ENCODE results near the gene SEC61A2. TPM values are rescaled to one million over a fixed set of nuclear protein-coding genes. Genes with fewer than 3 reads are reported as not detected.

The SEC61A2 gene
- total RNA-seq, 1 donor from 2014 or later = 6.7 TPM

- no peak overlapping the region for H3K4me3 ChIP-seq (ENCODE audit: low read depth, low read length)
- TF ChIP-seq CTCF (conservative IDR thresholded peaks at IDR 0.05; ENCODE audit: low read depth, low read length) = no peak
- DNase-seq (ENCODE audit: low read depth) = no peak
Measured at GRCh38 chr10:12098966-12099365, 30.5 kb upstream of the SEC61A2 start.

- DNase-seq (ENCODE audit: low read depth) = no peak
- no peak overlapping the region for H3K4me3 ChIP-seq (ENCODE audit: low read depth, low read length)
- TF ChIP-seq CTCF (conservative IDR thresholded peaks at IDR 0.05; ENCODE audit: low read depth, low read length) = no peak
Measured at GRCh38 chr10:12103802-12104201, 25.7 kb upstream of the SEC61A2 start.

- H3K4me3 ChIP-seq (ENCODE audit: low read depth, low read length) = no peak overlapping the region
- no peak for TF ChIP-seq CTCF (conservative IDR thresholded peaks at IDR 0.05; ENCODE audit: low read depth, low read length)
- no peak for DNase-seq (ENCODE audit: low read depth)
Measured at GRCh38 chr10:12107781-12108180, 21.7 kb upstream of the SEC61A2 start.

- no peak overlapping the region for H3K4me3 ChIP-seq (ENCODE audit: low read depth, low read length)
- TF ChIP-seq CTCF (conservative IDR thresholded peaks at IDR 0.05; ENCODE audit: low read depth, low read length) = no peak
- no peak for DNase-seq (ENCODE audit: low read depth)
Measured at GRCh38 chr10:12109286-12109685, 20.2 kb upstream of the SEC61A2 start.

GRCh38 chr10:12111528-12111927, 17.9 kb upstream of the SEC61A2 start:
- no peak for TF ChIP-seq CTCF (conservative IDR thresholded peaks at IDR 0.05; ENCODE audit: low read depth, low read length)
- no peak for DNase-seq (ENCODE audit: low read depth)
- H3K4me3 ChIP-seq (ENCODE audit: low read depth, low read length) = no peak overlapping the region

- H3K4me3 ChIP-seq (ENCODE audit: low read depth, low read length) = no peak overlapping the region
- no peak for DNase-seq (ENCODE audit: low read depth)
- no peak for TF ChIP-seq CTCF (conservative IDR thresholded peaks at IDR 0.05; ENCODE audit: low read depth, low read length)
Measured at GRCh38 chr10:12113627-12114026, 15.8 kb upstream of the SEC61A2 start.

GRCh38 chr10:12121673-12122072, 7.8 kb upstream of the SEC61A2 start:
- H3K4me3 ChIP-seq (ENCODE audit: low read depth, low read length) = no peak overlapping the region
- no peak for DNase-seq (ENCODE audit: low read depth)
- TF ChIP-seq CTCF (conservative IDR thresholded peaks at IDR 0.05; ENCODE audit: low read depth, low read length) = no peak
